Parathyroid adenoma (tissue), 2 donors: ENCODE measurements around the gene GBGT1.

Source experiments
- H2AFZ ChIP-seq: fragments of 300-600 bp; sonication (generic); one replicate; pipeline ENCODE4 v1.7.0; 2017; ENCODE audit warnings: antibody characterized with exemption, mild to moderate bottlenecking
- H3K27ac ChIP-seq: fragments of 300-600 bp; sonication (generic); one replicate; pipeline ENCODE4 v1.7.0; 2017
- H3K27me3 ChIP-seq: fragments of 300-600 bp; sonication (generic); one replicate; pipeline ENCODE4 v1.7.0; 2017; ENCODE audit warnings: low read length; ENCODE audit not compliant: control insufficient read depth, insufficient read depth
- H3K36me3 ChIP-seq: fragments of 300-600 bp; sonication (generic); one replicate; pipeline ENCODE4 v1.7.0; 2017; ENCODE audit warnings: low read length; ENCODE audit not compliant: control insufficient read depth, insufficient read depth
- H3K4me1 ChIP-seq: fragments of 300-600 bp; sonication (generic); one replicate; pipeline ENCODE4 v1.7.0; 2017; ENCODE audit warnings: control low read depth
- H3K4me2 ChIP-seq: fragments of 300-600 bp; sonication (generic); one replicate; pipeline ENCODE4 v1.7.0; 2017; ENCODE audit warnings: low read length
- H3K4me3 ChIP-seq: fragments of 300-600 bp; sonication (generic); one replicate; pipeline ENCODE4 v1.7.0; 2017; ENCODE audit warnings: low read depth, low read length
- H3K79me2 ChIP-seq: fragments of 300-600 bp; sonication (generic); one replicate; pipeline ENCODE4 v1.7.0; 2017; ENCODE audit warnings: control low read depth
- H3K9ac ChIP-seq: fragments of 300-600 bp; sonication (generic); one replicate; pipeline ENCODE4 v1.7.0; 2017; ENCODE audit warnings: mild to moderate bottlenecking
- H3K9me3 ChIP-seq: fragments of 300-600 bp; sonication (generic); one replicate; pipeline ENCODE4 v1.7.0; 2017; ENCODE audit warnings: low read length; ENCODE audit not compliant: control insufficient read depth
- TF ChIP-seq, protein P1 (sequence below): fragments of 300-600 bp; sonication (generic); IDR thresholded peaks from one replicate; pipeline ENCODE4 v1.7.0; 2017; ENCODE audit warnings: antibody characterized with exemption, mild to moderate bottlenecking
- donor health status: primary hyperparathyroidism.

Gene GBGT1

DNA sequence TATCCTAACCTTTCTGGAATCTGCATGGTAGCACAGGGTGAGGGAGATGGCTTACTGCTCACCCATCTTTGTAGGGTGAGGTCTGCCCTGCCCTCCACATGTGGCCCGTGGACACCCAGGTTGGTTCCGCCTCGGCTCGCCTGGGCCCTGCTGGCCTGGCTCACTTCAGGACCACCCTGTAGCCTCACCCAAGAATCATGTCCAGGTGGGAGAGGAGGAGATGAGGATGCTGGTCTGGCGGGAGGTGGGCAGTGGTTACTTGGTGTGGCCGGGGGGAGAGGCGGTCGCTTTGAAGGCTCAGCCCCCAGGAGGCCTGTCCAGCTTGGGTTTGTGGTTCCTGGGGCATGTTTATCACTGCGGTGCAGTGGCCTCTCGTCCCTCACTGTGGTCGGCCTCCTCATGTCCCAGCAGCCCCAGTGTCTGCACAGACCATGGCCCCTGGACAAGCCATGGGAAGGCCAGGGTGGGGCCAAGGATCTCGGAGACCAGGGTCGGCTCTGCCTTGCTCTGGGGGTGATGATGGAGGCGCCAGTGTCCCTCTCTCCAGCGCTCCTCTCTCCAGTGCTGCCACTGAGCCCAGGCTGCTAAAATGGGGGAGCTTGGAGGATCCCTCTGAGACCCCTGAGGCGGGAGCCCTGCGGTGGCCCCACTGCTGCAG, 40.8 kb upstream of the GBGT1 start:
- Histone ChIP-seq H3K27me3 (no peaks in the 10 kb centered on the region), H3K27ac (no peak overlapping the region), H3K4me2 (no peak overlapping the region), H3K4me1 (no peaks in the 10 kb centered on the region), H3K9me3 (no peaks in the 10 kb centered on the region), H3K36me3 (no peaks in the 10 kb centered on the region), H3K4me3 (no peak overlapping the region), H2AFZ (no peak overlapping the region), H3K9ac (no peak overlapping the region), H3K79me2 (no peaks in the 10 kb centered on the region)
- TF ChIP-seq, protein P1, sequence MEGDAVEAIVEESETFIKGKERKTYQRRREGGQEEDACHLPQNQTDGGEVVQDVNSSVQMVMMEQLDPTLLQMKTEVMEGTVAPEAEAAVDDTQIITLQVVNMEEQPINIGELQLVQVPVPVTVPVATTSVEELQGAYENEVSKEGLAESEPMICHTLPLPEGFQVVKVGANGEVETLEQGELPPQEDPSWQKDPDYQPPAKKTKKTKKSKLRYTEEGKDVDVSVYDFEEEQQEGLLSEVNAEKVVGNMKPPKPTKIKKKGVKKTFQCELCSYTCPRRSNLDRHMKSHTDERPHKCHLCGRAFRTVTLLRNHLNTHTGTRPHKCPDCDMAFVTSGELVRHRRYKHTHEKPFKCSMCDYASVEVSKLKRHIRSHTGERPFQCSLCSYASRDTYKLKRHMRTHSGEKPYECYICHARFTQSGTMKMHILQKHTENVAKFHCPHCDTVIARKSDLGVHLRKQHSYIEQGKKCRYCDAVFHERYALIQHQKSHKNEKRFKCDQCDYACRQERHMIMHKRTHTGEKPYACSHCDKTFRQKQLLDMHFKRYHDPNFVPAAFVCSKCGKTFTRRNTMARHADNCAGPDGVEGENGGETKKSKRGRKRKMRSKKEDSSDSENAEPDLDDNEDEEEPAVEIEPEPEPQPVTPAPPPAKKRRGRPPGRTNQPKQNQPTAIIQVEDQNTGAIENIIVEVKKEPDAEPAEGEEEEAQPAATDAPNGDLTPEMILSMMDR, result no peak

DNA sequence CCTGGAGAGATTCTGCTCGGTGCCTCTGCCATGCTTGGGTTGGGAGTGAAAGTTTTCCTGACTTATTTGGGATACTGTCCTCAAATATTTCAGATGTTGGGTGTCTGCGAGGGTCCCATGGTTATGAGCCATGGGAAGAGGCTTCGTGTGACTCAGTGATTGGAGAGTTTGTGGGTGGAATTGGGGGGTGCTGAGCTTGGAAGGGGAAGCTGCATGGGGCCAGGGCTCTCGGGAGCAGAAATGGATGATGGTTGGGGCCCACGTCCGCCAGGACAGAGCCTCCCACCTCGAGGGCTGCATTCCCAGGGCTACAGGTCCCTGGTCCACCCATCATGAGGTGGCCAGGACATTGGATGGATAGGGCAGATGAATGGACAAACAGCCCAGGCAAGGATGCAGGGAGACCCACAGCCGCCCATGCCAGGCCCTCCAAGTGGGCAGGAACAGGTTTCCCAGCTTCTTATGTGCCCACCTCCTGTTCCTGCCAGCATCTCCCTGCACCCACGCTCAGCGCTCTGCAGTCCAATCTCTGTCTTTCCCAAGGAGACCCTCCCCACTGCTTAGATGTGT, 39.9 kb upstream of the GBGT1 start:
- Histone ChIP-seq H3K36me3 (no peaks in the 10 kb centered on the region), H3K27me3 (no peaks in the 10 kb centered on the region), H3K9ac (no peak overlapping the region), H3K27ac (no peak overlapping the region), H3K4me1 (no peaks in the 10 kb centered on the region), H2AFZ (no peak overlapping the region), H3K4me2 (no peak overlapping the region), H3K9me3 (no peaks in the 10 kb centered on the region), H3K4me3 (no peak overlapping the region), H3K79me2 (no peaks in the 10 kb centered on the region)
- TF ChIP-seq, protein P1, result no peak

DNA sequence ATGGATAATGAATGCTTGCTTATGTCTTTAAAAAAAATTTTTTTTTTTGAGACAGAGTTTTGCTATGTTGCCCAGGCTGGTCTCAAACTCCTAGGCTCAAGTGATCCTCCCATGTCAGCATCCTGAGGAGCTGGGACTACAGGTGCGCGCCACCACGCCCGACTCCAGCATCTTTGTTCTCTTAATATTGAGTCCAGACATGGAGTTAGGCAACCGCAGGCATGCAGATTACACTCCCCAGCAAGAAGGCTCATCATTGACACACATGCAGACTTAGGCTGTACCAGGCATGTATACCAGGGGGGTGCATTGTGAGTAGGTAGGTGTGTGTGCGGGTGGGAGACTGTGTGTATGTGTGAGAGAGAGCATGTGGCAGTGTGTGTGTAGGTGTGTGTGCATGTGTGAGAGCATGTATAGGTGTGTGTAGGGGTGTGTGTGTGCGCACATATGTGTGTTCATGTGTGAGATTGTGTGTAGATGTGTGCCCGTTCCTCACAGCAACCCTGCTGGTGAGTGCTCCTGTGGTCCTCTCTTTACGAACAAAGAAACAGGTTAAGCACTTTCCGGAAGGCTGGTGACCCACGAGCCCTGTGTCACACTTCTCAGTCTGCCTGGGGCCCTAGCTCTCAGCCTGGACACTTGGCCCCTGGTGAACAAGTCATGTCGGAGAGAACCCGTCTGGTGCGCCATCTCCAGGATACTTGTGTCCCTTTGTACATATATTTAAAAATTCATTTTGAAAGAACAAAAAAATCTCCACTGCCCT, 39.2 kb upstream of the GBGT1 start:
- Histone ChIP-seq H3K27ac (no peak overlapping the region), H3K4me1 (no peaks in the 10 kb centered on the region), H3K9ac (no peak overlapping the region), H3K27me3 (no peaks in the 10 kb centered on the region), H2AFZ (no peak overlapping the region), H3K36me3 (no peaks in the 10 kb centered on the region), H3K79me2 (no peaks in the 10 kb centered on the region), H3K9me3 (no peaks in the 10 kb centered on the region), H3K4me3 (no peak overlapping the region), H3K4me2 (no peak overlapping the region)
- TF ChIP-seq, protein P1, result no peak

DNA sequence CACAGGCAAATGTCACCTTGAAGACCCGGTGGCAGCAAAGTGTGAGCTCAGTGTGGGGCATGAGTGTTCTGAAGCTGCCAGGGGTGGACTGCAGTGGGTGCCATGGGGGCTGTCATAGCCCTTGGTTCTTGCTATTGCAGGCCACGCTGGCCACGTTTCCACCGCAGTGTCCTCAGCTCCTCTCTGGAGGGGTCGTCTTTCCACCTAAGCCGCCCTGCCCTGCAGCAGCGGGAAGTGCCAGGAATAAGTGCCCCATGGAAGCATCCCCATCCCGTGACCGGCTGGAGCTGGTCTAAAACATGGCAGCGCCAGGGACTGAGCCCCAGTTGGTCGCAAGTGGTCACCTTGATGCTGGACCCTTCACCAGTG, 38.4 kb upstream of the GBGT1 start:
- H3K4me2 ChIP-seq, result no peak overlapping the region
- TF ChIP-seq, protein P1, result no peak
- H3K9ac ChIP-seq, result no peak overlapping the region
- H2AFZ ChIP-seq, result no peak overlapping the region
- no peaks in the 10 kb centered on the region for H3K36me3 ChIP-seq
- H3K4me1 ChIP-seq, result no peaks in the 10 kb centered on the region
- no peaks in the 10 kb centered on the region for H3K9me3 ChIP-seq
- H3K4me3 ChIP-seq, result no peak overlapping the region
- no peak overlapping the region for H3K27ac ChIP-seq
- H3K79me2 ChIP-seq, result no peaks in the 10 kb centered on the region
- H3K27me3 ChIP-seq, result no peaks in the 10 kb centered on the region
